Epithelial cell of prostate (primary cell): ENCODE measurements around the gene SEC23A.
"Not testable (repeated sequence)": the region's sequence is repeated elsewhere in the genome, so short reads cannot be mapped to it uniquely, and the experiment has no call there.

Experiments used
- DNase-seq: peaks from one replicate; pipeline ENCODE4 v3.0.0-alpha.2; 2011; ENCODE audit warnings: low read depth, low spot score
- H3K27ac ChIP-seq: fragments of 450-650 bp; 2 replicates; pipeline ENCODE4 v1.5.1; 2017; ENCODE audit warnings: mild to moderate bottlenecking

The SEC23A gene

DNA sequence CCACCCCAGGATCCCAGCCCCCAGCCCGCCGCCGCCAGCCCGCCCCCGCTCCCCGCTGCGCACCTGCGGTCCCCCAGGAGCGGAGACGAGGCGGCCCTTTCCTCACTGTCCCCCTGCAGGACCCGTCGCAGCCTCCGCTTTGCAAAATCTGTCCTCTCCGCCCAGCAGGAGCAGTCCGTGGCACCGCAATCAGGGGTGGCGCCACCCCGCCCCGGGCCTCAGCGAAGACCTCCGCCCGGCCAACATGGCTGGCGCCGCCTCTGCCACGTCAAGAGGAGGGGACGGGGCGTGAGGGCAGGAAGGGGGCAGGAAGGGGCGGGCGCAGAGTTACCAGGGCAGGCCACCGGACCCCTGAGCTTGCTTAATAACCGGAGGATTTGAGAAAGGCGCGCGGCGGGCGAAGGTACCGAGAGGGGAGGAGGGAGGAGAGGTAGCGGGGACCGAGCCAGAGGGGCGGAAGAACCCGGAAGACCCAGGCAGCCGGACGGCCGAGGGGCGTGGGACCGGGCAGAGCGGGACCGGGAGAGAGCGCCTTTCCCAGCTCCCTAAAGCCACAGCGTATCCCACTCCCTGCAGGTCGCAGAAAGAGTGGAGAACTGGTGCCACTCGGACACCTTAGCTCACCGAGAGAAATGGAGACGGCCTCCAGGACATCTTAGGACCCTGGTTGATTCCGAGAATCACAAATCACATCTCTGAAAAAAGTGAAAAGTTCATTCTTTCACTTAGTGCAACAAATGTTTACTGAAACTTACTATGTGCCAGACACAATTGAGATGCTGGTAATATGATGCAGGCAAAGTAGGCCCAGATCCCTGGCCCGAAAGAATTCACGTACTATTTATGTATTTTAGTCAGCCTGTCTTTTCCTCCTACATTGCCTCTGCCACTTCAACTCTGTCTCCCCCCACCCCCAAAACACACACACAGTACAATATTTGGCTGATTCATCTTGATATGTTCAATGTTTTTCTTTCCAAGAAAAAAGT is at the start of gene SEC23A:
TSS of gene SEC23A (minus strand) at position 267 of the 989 bp plus-strand sequence. CDS start 7,117 bp downstream, outside the sequence.
- DNase-seq: no peak
- peak within 1 kb of the TSS; percentile 83 for H3K27ac ChIP-seq

DNA sequence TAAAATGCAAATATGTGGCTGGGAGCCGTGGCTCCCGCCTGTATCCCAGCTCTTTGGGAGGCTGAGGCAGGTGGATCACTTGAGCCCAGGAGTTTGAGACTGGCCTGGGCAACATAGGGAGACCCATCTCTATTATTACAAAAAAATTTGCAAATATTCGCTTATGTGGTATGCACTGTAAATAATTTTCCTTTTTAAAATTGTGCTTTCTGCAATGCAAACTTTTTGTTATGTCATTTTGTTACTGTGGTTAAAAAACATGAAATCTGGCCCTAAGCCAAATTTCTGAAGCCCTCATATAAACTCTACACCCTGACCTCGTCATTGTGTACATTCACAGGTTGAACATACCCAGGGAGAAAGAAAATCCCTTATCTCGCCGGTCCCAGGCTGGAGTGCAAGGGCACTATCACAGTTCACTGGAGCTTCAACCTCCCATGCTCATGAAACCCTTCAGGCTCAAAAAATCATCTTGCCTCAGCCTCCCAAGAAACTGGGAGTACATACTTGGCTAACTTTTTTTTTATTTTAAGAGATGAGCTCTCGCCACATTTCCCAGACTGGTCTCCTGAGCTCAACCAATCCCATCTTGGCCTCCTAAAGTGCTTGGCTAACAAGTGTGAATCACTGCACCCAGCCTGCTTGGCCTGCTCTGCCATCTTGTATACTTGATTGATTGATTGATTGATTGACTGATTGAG is 42.4 kb upstream of the SEC23A start:
- no peak for DNase-seq
- no peak overlapping the region for H3K27ac ChIP-seq

DNA sequence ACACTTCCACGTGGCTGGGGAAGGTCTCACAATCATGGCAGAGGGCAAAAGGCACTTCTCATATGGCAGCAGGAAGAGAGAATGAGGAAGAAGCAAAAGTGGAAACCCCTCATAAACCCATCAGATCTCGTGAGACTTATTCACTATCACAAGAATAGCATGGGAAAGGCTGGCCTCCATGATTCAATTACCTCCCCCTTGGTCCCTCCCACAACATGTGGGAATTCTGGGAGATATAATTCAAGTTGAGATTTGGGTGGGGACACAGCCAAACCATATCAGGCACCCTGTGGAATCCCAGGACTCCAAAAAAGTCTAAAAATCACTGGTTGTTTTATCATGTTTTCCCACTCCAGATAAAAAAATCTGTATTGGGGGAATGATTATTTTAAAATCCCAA is 40.2 kb upstream of the SEC23A start:
- H3K27ac ChIP-seq, DNase-seq: not testable (repeated sequence)

DNA sequence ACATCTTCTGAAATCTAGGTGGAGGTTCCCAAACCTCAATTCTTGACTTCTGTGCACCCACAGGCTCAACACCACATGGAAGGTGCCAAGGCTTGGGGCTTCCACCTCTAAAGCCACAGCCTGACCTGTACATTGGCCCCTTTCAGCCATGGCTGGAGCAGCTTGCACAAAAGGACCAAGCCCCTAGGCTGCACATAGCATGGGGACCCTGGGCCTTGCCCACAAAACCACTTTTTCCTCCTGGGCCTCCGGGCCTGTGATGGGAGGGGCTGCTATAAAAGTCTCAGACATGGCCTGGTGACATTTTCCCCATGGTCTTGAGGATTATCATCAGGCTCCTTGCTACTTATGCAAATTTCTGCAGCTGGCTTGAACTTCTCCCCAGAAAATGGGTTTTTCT is 38.6 kb upstream of the SEC23A start:
- H3K27ac ChIP-seq, DNase-seq: not testable (repeated sequence)

DNA sequence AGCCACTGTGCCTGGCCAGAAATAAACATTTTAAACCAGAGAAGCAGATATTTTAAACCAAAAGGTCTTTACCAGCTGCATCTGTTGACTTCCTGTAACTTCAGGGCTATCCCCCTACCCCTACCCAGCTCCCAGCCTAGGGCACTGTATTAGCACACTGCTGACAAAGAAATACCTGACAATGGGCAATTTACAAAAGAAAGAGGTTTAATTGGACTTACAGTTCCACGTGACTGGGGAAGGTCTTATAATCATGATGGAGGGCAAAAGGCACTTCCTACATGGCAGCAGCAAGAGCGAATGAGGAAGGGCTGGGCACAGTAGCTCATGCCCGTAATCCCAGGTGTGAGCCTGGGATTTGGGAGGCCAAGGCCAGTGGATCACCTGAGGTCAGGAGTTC is 37.1 kb upstream of the SEC23A start:
- no peak overlapping the region for H3K27ac ChIP-seq
- DNase-seq: no peak

DNA sequence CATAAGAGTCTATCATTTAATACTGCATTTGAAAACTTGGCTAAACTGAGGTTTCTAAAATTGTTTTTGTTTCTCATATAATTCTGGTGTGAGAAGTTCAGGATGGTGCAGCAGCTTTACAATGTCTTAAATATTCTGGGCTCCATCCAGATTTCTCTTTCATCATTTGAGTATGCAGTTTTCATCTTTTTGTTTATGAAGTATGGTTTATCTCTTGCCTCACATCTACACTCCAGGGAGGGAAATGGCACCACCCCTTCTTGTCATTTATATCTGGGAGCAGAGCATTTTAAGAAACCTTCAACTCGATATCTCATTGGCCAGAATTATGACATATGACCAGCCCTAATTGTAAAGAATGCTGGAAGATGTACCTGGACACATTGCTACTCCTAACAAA is 35.4 kb upstream of the SEC23A start:
- DNase-seq: no peak
- H3K27ac ChIP-seq: no peak overlapping the region

DNA sequence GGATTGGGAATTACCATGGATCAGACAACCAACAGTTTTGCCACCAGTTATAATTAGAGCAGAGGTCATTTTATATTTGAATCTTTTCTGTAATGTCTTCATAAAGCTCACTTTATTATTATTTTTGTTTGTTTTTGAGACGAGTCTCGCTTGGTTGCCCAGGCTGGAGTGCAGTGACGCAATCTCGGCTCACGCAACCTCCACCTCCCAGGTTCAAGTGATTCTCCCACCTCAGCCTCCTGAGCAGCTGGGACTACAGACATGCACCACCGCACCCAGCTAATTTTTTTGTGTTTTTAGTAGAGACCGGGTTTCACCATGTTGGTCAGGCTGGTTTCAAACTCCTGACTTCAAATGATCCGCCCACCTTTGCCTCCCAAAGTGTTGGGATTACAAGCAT is 34.8 kb upstream of the SEC23A start:
- not testable (repeated sequence) for H3K27ac ChIP-seq, DNase-seq

DNA sequence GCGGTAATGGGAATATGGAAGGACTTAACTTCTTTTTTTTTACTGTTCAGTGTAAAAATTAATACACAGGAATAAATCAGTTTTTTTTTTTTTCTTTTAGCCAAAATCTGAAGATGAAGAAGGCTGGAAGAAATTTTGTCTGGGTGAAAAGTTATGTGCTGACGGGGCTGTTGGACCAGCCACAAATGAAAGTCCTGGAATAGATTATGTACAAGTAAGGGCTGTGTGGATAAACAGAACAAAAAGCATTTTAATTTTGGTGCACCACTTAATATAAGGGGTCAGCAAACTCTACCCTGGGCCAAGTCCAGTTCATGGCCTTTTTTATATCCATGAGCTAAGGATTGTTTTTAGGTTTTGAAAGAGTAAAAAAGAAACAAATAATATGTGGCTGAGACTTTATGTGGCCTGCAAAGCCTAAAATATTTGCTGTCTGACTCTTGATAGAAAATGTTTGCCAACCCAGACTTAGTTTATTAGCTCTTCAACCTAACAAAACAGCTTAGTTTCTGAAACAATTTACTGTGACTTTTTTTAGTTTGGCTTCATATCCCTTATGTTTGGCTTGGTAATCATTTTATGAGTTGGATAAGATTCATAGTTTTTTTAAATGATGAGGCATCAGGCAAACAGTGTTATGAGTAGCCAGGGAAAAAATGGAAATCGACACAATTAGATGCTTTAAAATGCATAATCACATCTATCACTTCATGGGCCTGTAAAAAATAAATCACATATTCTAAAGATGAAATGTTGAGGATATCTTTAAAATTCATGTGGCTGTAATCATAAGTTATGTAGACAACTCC is 19.5 kb upstream of the SEC23A start:
- H3K27ac ChIP-seq: no peak overlapping the region
- no peak for DNase-seq

DNA sequence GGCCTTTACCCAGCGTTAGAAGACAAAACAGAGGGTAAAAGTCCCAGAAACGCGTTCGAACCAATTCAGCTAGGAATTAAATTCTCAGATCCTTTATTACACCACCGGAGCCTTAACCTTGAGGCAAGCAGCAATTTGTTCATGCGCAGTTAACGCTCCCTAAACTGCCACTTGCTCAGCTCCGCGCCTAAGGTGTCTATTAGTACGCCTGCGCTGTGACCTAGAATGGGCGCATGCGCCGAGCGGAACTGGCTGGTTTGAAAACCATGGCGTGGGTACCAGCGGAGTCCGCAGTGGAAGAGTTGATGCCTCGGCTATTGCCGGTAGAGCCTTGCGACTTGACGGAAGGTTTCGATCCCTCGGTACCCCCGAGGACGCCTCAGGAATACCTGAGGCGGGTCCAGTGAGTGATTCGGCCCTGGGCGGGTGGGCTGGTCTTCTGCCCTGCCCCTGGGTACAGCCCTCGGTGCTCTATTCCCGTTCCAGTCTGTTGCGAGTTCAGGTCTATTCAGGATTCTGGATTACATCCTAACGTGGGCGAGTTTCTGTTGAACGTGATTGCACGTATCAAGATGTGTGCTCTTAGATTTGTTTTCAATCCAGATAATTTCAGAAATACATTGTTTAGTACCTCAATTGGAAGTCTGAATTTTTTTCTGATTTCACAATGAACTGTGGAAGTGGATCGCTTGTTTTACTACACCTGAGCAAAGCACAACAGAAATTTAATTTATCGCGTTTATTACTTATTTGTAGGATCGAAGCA is 11.2 kb upstream of the SEC23A start, which contains the start of gene GEMIN2:
TSS of gene GEMIN2 (plus strand) at position 251 of the 766 bp plus-strand sequence. CDS start at position 267, 16 bp downstream.
- peak within 1 kb of the TSS; percentile 52 for H3K27ac ChIP-seq
- peak; percentile 70 for DNase-seq

DNA sequence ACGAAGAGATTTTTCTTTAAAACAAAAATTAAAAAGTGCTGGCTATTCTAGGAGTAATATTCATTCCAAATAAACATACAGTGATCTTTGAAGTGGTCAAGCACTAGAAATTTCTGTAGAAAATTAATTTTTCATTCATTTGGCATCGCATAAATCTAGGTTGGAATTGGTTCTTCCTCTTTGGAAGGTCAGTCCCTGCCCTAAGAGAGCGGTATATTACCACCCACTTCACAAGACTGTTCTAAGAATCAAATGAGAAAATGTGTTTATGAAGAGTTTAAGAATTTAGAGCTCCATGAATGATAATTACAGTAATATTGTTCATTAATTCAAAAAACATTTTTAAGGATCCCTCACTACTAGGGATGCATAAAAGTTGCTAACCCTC is 10.6 kb upstream of the SEC23A start:
- DNase-seq: no peak
- peak overlapping the region; percentile 52 for H3K27ac ChIP-seq

DNA sequence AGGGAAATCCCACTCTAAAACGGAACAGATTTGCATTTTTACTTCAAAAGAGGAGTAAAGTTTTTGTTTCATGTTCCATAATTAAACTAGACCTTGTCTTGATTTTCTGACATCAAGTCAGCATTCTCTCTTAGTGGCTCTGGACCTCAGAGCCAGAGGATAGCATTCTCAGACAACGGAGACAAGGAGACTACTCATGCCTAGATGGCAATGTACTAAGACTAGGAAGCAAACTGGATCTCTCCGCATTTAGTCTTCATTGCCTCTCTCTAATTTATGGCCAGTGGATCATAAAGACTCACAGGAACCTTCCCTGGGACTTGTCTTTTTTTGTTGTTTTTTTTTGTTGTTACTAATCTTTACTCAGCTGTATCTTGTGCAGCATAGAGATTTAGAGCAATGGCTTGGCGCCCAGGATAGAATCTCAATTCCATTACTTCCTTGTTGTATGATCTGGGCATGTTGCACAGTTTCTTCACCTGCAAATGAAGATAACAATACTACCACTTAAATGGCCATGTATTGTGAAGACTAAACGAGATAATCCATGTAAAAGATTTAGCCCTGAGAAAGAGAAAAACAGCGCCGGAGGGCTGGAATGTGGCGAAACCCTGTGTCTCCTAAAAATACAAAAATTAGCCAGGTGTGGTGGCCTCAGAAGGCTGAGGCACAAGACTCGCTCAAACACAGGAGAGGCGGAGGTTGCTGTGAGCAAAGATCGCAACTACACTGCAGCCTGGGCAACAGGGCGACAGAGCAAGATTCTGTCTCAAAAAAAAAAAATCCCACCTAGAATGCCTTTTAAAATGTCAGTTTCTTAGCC is 7.1 kb upstream of the SEC23A start:
- H3K27ac ChIP-seq: peak overlapping the region; percentile 5
- DNase-seq: no peak

DNA sequence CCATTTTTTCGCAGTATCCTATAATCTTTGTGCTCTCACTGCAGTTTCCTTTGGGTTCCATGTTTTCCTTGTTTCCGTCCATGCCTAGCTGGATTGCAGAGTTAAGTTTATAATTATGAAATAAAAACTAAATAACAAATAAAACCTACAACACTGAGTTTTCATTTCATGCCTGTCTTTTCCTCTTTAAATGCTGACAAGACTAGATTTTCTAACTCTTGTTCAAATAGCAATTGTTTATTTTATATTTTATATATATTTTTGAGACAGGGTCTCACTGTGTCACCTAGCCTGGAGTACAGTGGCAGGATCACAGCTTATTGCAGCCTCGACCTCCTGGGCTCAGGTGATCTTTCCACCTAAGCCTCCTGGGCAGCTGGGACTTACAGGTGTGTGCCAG is 5.8 kb upstream of the SEC23A start:
- H3K27ac ChIP-seq: no peak overlapping the region
- no peak for DNase-seq

DNA sequence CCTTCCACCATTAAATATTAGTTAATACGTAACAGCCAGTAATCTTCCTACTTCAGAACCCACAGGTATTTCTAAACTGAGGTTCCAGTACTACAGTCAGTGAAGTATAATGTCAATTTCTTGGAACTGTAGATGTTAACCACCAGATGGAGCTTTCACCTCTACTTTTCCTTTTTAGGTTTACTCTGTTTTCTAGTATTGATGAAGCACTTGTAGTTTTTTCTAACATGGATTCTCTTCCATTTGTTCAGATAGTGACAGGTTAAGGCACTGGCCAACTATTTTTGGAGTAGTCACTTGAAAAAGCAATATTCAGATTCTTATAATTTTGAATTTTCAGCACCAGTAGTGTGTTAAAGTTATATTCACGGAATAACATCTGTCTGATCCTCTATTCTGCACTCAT is 4.6 kb upstream of the SEC23A start:
- H3K27ac ChIP-seq: no peak overlapping the region
- no peak for DNase-seq

DNA sequence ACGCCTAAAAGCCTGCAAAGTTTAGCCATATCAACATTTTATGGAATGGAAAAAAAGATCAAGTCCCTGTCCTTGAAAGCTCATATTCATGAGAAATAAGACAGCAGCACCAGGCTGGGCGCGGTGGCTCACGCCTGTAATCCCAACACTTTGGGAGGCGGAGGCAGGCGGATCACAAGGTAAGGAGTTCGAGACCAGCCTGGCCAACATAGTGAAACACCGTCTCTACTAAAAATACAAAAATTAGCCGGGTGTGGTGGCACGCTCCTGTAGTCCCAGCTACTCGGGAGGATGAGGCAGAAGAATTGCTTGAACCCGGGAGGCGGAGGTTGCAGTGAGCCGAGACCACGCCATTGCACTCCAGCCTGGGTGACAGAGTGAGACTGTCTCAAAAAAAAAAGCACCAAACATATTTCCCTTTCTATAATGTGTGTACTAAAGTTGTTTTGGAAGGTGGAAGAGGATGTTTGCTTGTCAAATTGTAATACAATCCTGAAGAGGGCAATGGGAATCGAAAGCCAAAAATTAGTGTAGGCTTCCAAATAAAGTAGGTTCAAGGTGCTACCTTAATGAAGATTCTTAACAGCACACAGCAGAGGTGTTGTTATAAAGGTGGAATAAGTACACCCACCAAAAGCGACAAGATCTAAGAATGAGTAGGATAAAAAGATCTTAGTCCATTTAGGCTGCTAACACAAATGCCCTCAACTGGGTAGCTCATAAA is 1.2 kb upstream of the SEC23A start:
- peak overlapping the region; percentile 83 for H3K27ac ChIP-seq
- DNase-seq: not testable (repeated sequence)

DNA sequence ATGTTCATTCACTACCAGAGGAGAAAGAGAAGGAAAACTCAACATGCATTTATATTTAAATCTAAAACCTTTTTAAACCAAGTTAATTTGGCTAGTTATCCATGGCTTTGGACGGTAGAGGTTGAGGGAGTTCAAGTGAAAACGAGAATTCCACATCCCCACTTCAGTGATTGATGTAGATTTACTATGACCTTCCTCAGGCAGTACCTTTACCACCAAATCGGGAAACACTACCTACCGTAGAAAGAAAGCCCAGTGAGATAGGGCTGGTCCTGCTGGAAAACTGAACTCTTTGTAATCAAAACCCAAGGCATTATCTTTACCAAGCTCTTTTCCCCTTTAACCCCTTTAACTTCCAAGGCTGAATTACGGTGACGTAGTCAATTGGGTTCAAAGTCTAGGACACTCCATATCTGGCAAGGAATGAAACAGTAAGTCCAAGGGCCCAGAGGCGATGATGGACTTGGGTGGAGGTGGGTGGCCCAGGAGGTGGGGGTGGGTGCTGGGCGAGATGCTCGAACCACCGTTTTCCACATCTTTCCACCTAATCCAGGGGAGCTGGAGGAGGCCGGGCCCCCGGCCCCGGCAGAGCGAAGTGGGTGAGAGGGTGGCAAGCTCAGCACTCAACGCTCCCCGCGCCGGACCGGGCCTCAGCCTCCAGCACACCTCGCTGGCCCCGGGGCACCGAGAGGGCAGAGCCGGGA is 618 bp downstream of the SEC23A start:
- no peak for DNase-seq
- H3K27ac ChIP-seq: peak overlapping the region; percentile 83

DNA sequence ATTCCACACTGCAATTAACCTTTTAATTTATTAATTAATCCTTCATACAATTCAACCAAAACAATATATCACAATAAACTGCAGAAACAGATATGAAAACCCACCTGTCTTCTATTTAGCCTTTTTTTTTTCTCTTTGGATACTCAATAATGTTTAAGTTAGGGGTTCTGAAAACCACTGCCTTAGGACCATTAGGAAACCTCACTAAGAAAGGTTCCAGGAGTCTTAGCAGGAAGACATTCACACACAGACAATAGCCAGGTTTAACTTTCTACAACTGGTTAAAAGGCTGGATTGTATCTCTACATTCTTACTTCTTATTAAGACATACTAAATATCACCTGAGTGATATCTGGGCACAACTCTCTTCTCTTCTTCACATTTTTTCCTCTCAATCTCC is 3.3 kb downstream of the SEC23A start:
- H3K27ac ChIP-seq: no peak overlapping the region

DNA sequence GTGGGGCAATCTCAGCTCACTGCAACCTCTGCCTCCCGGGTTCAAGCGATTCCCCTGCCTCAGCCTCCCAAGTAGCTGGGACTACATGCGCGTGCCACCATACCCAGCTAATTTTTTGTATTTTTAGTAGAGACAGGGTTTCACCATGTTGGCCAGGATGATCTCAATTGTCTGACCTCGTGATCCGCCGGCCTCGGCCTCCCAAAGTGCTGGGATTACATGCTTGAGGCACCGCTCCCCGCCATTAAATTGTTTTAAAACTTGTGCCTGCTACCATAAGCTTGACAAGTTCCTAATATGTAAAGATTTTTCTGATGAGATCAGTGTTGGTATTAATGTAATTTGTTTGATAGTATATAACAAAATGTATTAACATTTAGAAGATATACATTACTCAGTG is 3.8 kb downstream of the SEC23A start:
- not testable (repeated sequence) for DNase-seq, H3K27ac ChIP-seq

More for the DNA sequence above, 3.3 kb downstream of the SEC23A start:
- no peak for DNase-seq
